HepG2 (cell line): ENCODE measurements around the gene ARAP1. TPM values are rescaled to one million over a fixed set of nuclear protein-coding genes. Genes with fewer than 3 reads are reported as not detected.

Experiments used
- CTCF ChIP-seq: sonication (generic); formaldehyde crosslinking; IDR thresholded peaks from 2 replicates; pipeline ENCODE4 v1.5.0; 2020; ENCODE audit warnings: mild to moderate bottlenecking, missing genetic modification reagents, moderate library complexity
- DZIP1 ChIP-seq: sonication (generic); formaldehyde crosslinking; IDR thresholded peaks from 2 replicates; pipeline ENCODE4 v1.5.0; 2020; ENCODE audit warnings: mild to moderate bottlenecking, missing genetic modification reagents
- EED ChIP-seq: sonication (generic); formaldehyde crosslinking; IDR thresholded peaks from 2 replicates; pipeline ENCODE4 v1.5.0; 2020; ENCODE audit warnings: mild to moderate bottlenecking, missing genetic modification reagents
- GPN1 ChIP-seq: sonication (generic); formaldehyde crosslinking; IDR thresholded peaks from 2 replicates; pipeline ENCODE4 v1.5.1; 2020; ENCODE audit warnings: missing genetic modification reagents, borderline replicate concordance
- JDP2 ChIP-seq: sonication (generic); formaldehyde crosslinking; IDR thresholded peaks from 2 replicates; pipeline ENCODE4 v1.8.1; 2022; ENCODE audit warnings: missing genetic modification reagents, borderline replicate concordance
- KIAA2018 ChIP-seq: sonication (generic); formaldehyde crosslinking; IDR thresholded peaks from 2 replicates; pipeline ENCODE4 v1.5.0; 2020; ENCODE audit warnings: mild to moderate bottlenecking, missing genetic modification reagents, borderline replicate concordance
- MXD1 ChIP-seq: sonication (generic); formaldehyde crosslinking; IDR thresholded peaks from 2 replicates; pipeline ENCODE4 v1.4.0; 2020; ENCODE audit warnings: mild to moderate bottlenecking, missing genetic modification reagents
- PLSCR1 ChIP-seq: sonication (generic); formaldehyde crosslinking; IDR thresholded peaks from 2 replicates; pipeline ENCODE4 v1.5.0; 2020; ENCODE audit warnings: missing genetic modification reagents, mild to moderate bottlenecking, borderline replicate concordance
- SMARCE1 ChIP-seq: fragments of 450-650 bp; IDR thresholded peaks from 2 replicates; pipeline ENCODE4 v1.6.1; 2017; ENCODE audit warnings: borderline replicate concordance
- SMC3 ChIP-seq: IDR thresholded peaks from 2 replicates; pipeline ENCODE4 v1.6.1; 2011; ENCODE audit warnings: low read length, improper control_type of control experiment
- TBX3 ChIP-seq: fragments of 450-650 bp; IDR thresholded peaks from 2 replicates; pipeline ENCODE4 v1.6.1; 2017; ENCODE audit warnings: antibody characterized with exemption, mild to moderate bottlenecking, inconsistent platforms, borderline replicate concordance
- YY1 ChIP-seq: IDR thresholded peaks from 2 replicates; pipeline ENCODE4 v1.6.1; 2011; ENCODE audit warnings: low read length, low read depth, moderate library complexity, mild to moderate bottlenecking; ENCODE audit not compliant: insufficient read depth, insufficient replicate concordance
- ZNF24 ChIP-seq: fragments of 450-650 bp; IDR thresholded peaks from 2 replicates; pipeline ENCODE4 v1.6.1; 2017; ENCODE audit warnings: antibody characterized with exemption, mild to moderate bottlenecking
- ZNF441 ChIP-seq: sonication (generic); formaldehyde crosslinking; IDR thresholded peaks from 2 replicates; pipeline ENCODE4 v1.7.0; 2021; ENCODE audit warnings: missing genetic modification reagents, borderline replicate concordance
- ZNF569 ChIP-seq: sonication (generic); formaldehyde crosslinking; IDR thresholded peaks from 2 replicates; pipeline ENCODE4 v1.5.0; 2020; ENCODE audit warnings: mild to moderate bottlenecking, missing genetic modification reagents, moderate library complexity, borderline replicate concordance
- polyA plus RNA-seq, 8 experiments: library from polyadenylated mRNA; depleted of rRNA in 3 of 8; stranded (reverse) in 7 of 8; unstranded in 1 of 8; fragments of >200 nt; fragmentation: Illumina TruSeq in 4 of 8; extraction: Trizol in 4 of 8; gene quantifications; 2 replicates each; pipeline versions ENCODE4 v1.2.1 to v1.2.3, GENCODE V29; 2011 to 2016; ENCODE audit warnings: low read depth in 4 of 8, missing spikeins in 1 of 8, mixed read lengths in 1 of 8; ENCODE audit not compliant: insufficient read depth in 1 of 8
- total RNA-seq, 5 experiments: library from RNA; depleted of rRNA; stranded (reverse); fragments of >200 nt; fragmentation: Illumina TruSeq; extraction: Trizol; gene quantifications; 2 replicates each; pipeline ENCODE4 v1.2.3, GENCODE V29; 2016; ENCODE audit warnings: low read depth in 1 of 5

The ARAP1 gene
- total and polyA plus RNA-seq, 2 of the 13 experiments (the other 11 are each of a cell fraction or from before 2014, with no cell fraction given): 43.2 to 55.5 TPM

GRCh38 chr11:72642884-72643522 lies 109.2 kb downstream of the ARAP1 start (continued):
- TF ChIP-seq CTCF (peak; percentile 90), PLSCR1 (no peak), SMARCE1 (no peak), KIAA2018 (no peak), DZIP1 (CRISPR knock-in tag) (0 out of 2 replicates have a peak, but pooled peaks have one; percentile 45), GPN1 (CRISPR knock-in tag) (no peak), ZNF24 (no peak), YY1 (peak; percentile 60), JDP2 (CRISPR knock-in tag) (no peak), SMC3 (peak; percentile 24; the same call in 1 of the 2 replicates), ZNF441 (CRISPR knock-in tag) (no peak), MXD1 (CRISPR knock-in tag) (no peak), EED (CRISPR knock-in tag) (peak; percentile 54; the same call in 1 of the 2 replicates), TBX3 (no peak), ZNF569 (CRISPR knock-in tag) (no peak)
